HEK293 (cell line): ENCODE measurements around the gene ZNF202.

Experiments used
- CTCF ChIP-seq: fragments of 450-650 bp; formaldehyde crosslinking; IDR thresholded peaks from 2 replicates; pipeline ENCODE4 v1.5.1; 2016; ENCODE audit warnings: missing biosample characterization, missing genetic modification characterization
- ZBTB11 ChIP-seq: fragments of 450-650 bp; formaldehyde crosslinking; conservative IDR thresholded peaks from 2 replicates; pipeline ENCODE4 v1.5.1; 2016; ENCODE audit warnings: low read depth, missing biosample characterization, missing genetic modification characterization
- ZNF223 ChIP-seq: fragments of 450-650 bp; formaldehyde crosslinking; IDR thresholded peaks from 2 replicates; pipeline ENCODE4 v1.5.1; 2016; ENCODE audit warnings: missing biosample characterization, missing genetic modification characterization
- ZNF26 ChIP-seq: fragments of 450-650 bp; formaldehyde crosslinking; IDR thresholded peaks from 2 replicates; pipeline ENCODE4 v1.5.1; 2016; ENCODE audit warnings: missing biosample characterization, missing genetic modification characterization
- ZNF280D ChIP-seq: fragments of 450-650 bp; formaldehyde crosslinking; IDR thresholded peaks from 2 replicates; pipeline ENCODE4 v1.5.1; 2016; ENCODE audit warnings: missing biosample characterization, missing genetic modification characterization
- ZNF549 ChIP-seq: fragments of 450-650 bp; IDR thresholded peaks from 2 replicates; pipeline ENCODE4 v1.5.1; 2018; ENCODE audit warnings: missing biosample characterization, missing genetic modification characterization, mild to moderate bottlenecking, inconsistent platforms, moderate library complexity
- TF ChIP-seq, protein P1 (sequence below): IDR thresholded peaks from 2 replicates; pipeline ENCODE4 v1.6.1; 2011; ENCODE audit warnings: mild to moderate bottlenecking, low read depth, low read length, borderline replicate concordance

DNA sequence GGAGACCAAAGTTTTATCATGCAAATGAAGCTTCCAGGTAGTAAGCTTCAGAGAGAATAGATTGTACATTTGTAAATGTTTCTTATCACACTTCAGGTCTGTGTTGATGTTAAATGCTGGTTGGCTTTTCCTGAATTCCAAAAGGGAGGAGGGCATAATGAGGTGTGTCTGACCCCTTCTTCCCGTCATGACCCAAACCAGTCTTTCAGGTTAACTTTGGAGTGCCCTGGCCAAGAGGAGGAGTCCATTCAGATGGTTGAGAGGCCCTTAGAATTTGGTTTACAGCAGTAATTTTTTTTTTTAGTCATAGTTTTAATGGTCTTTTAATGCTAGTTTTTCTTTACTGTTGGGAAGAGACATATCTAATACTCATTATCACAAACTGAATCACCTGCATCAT, 10.3 kb upstream of the ZNF202 start:
- TF ChIP-seq, protein P1, sequence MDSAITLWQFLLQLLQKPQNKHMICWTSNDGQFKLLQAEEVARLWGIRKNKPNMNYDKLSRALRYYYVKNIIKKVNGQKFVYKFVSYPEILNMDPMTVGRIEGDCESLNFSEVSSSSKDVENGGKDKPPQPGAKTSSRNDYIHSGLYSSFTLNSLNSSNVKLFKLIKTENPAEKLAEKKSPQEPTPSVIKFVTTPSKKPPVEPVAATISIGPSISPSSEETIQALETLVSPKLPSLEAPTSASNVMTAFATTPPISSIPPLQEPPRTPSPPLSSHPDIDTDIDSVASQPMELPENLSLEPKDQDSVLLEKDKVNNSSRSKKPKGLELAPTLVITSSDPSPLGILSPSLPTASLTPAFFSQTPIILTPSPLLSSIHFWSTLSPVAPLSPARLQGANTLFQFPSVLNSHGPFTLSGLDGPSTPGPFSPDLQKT = no peak
- no peak for TF ChIP-seq ZNF26 (tag by site-specific recombination)
- no peak for TF ChIP-seq ZNF549
- TF ChIP-seq ZNF223 (tag by site-specific recombination) = no peak
- no peak for TF ChIP-seq CTCF (tag by site-specific recombination)
- no peak for TF ChIP-seq ZBTB11 (tag by site-specific recombination)
- TF ChIP-seq ZNF280D (tag by site-specific recombination) = no peak
